ENCODE measurements around the gene KRT23.

DNA sequence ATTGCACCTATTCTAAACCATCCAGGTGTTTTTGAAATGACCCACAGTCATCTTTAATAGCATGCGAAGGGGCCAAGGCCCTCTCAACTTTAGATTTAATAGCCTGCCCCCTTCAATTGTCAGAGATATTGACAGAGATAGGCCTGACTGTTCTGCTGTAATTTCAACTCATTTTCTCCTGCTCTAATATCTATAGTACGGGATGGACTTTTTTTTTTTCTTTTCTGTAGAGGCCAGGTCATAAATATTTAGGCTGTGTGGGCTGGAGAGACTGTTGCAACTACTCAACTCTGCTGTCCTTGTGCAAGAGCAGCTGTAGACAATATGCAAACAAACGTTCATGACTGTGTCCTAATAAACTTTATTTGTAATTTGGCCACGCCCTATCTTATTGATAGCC, 27.7 kb downstream of the KRT23 start:
- TF ChIP-seq CTCF (IDR thresholded peaks at IDR 0.05) (no peak), EP300 (IDR thresholded peaks at IDR 0.05) (no peak)
